GM18907 (cell line): ENCODE data around the gene CD33.
"Not testable (repeated sequence)": the region's sequence is repeated elsewhere in the genome, so short reads cannot be mapped to it uniquely, and the experiment has no call there.

Experiments
- ATAC-seq: cut with Tn5 transposase; IDR thresholded peaks from one replicate; pipeline ENCODE4 v1.9.1; 2021; ENCODE audit warnings: mild to moderate bottlenecking, moderate library complexity; ENCODE audit not compliant: unreplicated experiment

Gene CD33

GRCh38 chr19:51224898-51225393 is at the start of gene CD33:
Gene CD33 (plus strand): TSS chr19:51225080. CDS start chr19:51225119, 39 bp downstream.
- ATAC-seq, result not testable (repeated sequence)

- no peak for ATAC-seq
Measured at GRCh38 chr19:51179256-51179655, 45.6 kb upstream of the CD33 start.

- no peak for ATAC-seq
Measured at GRCh38 chr19:51181377-51181912, 43.4 kb upstream of the CD33 start.

- ATAC-seq, result no peak
Measured at GRCh38 chr19:51181913-51182419, 42.9 kb upstream of the CD33 start.

GRCh38 chr19:51183629-51184028 is 41.3 kb upstream of the CD33 start:
- no peak for ATAC-seq

GRCh38 chr19:51185069-51185867 is 39.6 kb upstream of the CD33 start:
- no peak for ATAC-seq

- ATAC-seq, result no peak
Measured at GRCh38 chr19:51185868-51186215, 39.0 kb upstream of the CD33 start.

- ATAC-seq, result no peak
Measured at GRCh38 chr19:51186323-51186722, 38.6 kb upstream of the CD33 start.

GRCh38 chr19:51187395-51188226 is 37.3 kb upstream of the CD33 start:
- no peak for ATAC-seq

GRCh38 chr19:51188227-51188559 is 36.7 kb upstream of the CD33 start:
- ATAC-seq, result no peak

GRCh38 chr19:51192689-51193088 is 32.2 kb upstream of the CD33 start:
- ATAC-seq, result no peak

GRCh38 chr19:51194527-51195315 is 30.2 kb upstream of the CD33 start:
- ATAC-seq, result no peak

- ATAC-seq, result no peak
Measured at GRCh38 chr19:51195316-51195586, 29.6 kb upstream of the CD33 start.

- no peak for ATAC-seq
Measured at GRCh38 chr19:51195616-51196015, 29.3 kb upstream of the CD33 start.

- ATAC-seq, result no peak
Measured at GRCh38 chr19:51196181-51196580, 28.7 kb upstream of the CD33 start.

- ATAC-seq, result no peak
Measured at GRCh38 chr19:51198641-51199040, 26.2 kb upstream of the CD33 start.

GRCh38 chr19:51200071-51200666 is 24.7 kb upstream of the CD33 start:
- no peak for ATAC-seq

- no peak for ATAC-seq
Measured at GRCh38 chr19:51201712-51202111, 23.2 kb upstream of the CD33 start.

GRCh38 chr19:51203916-51204315 is 21.0 kb upstream of the CD33 start:
- no peak for ATAC-seq

- no peak for ATAC-seq
Measured at GRCh38 chr19:51204321-51204720, 20.6 kb upstream of the CD33 start.

GRCh38 chr19:51207747-51208146 is 17.1 kb upstream of the CD33 start:
- no peak for ATAC-seq
